CD4-positive, alpha-beta T cell (primary cell): Measurements from ENCODE around the gene COL4A2. TPM values are rescaled to one million over a fixed set of nuclear protein-coding genes. Genes with fewer than 3 reads are reported as not detected.

Source experiments
- ATAC-seq: fragments of 200-7000 bp; cut with Tn5 transposase; one replicate; pipeline ENCODE4 v1.10.0; 2022; ENCODE audit warnings: mild to moderate bottlenecking; ENCODE audit not compliant: poor library complexity
- CTCF ChIA-PET: fragments of 350-600 bp; sonication (Branson Sonifier 250); formaldehyde crosslinking; loops from one replicate; lab custom pipeline; 2021; ENCODE audit warnings: antibody characterized with exemption, inconsistent platforms; lab: Charles Lee
- POLR2A ChIA-PET: fragments of 350-600 bp; sonication (Branson Sonifier 250); formaldehyde crosslinking; loops from one replicate; lab custom pipeline; 2021; ENCODE audit warnings: antibody characterized with exemption, inconsistent platforms; lab: Charles Lee
- DNase-seq, 14 experiments: peaks; one replicate each; pipeline ENCODE4 v3.0.0-alpha.2; 2013 to 2020; ENCODE audit warnings: mixed read lengths in 2 of 14
- H3K27ac ChIP-seq, 2 donors: one replicate each; pipeline versions ENCODE4 v1.5.1 to v1.7.0; 2013; ENCODE audit warnings: low read length in 2 of 2, low read depth in 1 of 2, mild to moderate bottlenecking in 1 of 2
- H3K27me3 ChIP-seq, 2 experiments: 1 replicate in 1 of 2; 2 replicates in 1 of 2; pipeline versions ENCODE4 v1.6.1 to v1.7.0; 2013; ENCODE audit warnings: low read length in 2 of 2, control low read depth in 1 of 2, mild to moderate bottlenecking in 1 of 2, moderate library complexity in 1 of 2; ENCODE audit not compliant: insufficient read depth in 2 of 2, control insufficient read depth in 1 of 2
- H3K36me3 ChIP-seq: one replicate; pipeline ENCODE4 v1.6.1; 2013; ENCODE audit warnings: low read length, control low read depth; ENCODE audit not compliant: insufficient read depth
- H3K4me1 ChIP-seq: one replicate; pipeline ENCODE4 v1.6.1; 2013; ENCODE audit warnings: low read length, control low read depth; ENCODE audit not compliant: insufficient read depth
- H3K4me3 ChIP-seq: one replicate; pipeline ENCODE4 v1.5.1; 2013; ENCODE audit warnings: mild to moderate bottlenecking, low read length, moderate library complexity
- H3K9me3 ChIP-seq, 2 experiments: 1 replicate in 1 of 2; 2 replicates in 1 of 2; pipeline versions ENCODE4 v1.6.1 to v1.7.0; 2013; ENCODE audit warnings: low read length in 2 of 2, mild to moderate bottlenecking in 2 of 2, control low read depth in 1 of 2, moderate library complexity in 1 of 2; ENCODE audit not compliant: control insufficient read depth in 1 of 2, insufficient read depth in 1 of 2
- H3K27ac Mint-ChIP-seq: one replicate; pipeline ENCODE4 v1.8.0; 2020; ENCODE audit warnings: mixed read lengths
- H3K27me3 Mint-ChIP-seq: one replicate; pipeline ENCODE4 v1.8.0; 2021; ENCODE audit warnings: mixed read lengths
- H3K36me3 Mint-ChIP-seq: one replicate; pipeline ENCODE4 v1.8.0; 2021; ENCODE audit warnings: low read depth, mixed read lengths
- H3K4me1 Mint-ChIP-seq: one replicate; pipeline ENCODE4 v1.8.0; 2021; ENCODE audit warnings: low read depth, mixed read lengths
- H3K4me3 Mint-ChIP-seq: one replicate; pipeline ENCODE4 v1.8.0; 2020; ENCODE audit warnings: mild to moderate bottlenecking, mixed read lengths
- H3K9me3 Mint-ChIP-seq: one replicate; pipeline ENCODE4 v1.8.0; 2020; ENCODE audit warnings: mixed read lengths
- CTCF ChIP-seq: fragments of 200-600 bp; IDR thresholded peaks from one replicate; pipeline ENCODE4 v1.8.0; 2022; ENCODE audit warnings: antibody characterized with exemption, mild to moderate bottlenecking
- intact Hi-C, 2 experiments: fragments of 100-400 bp; cut with DNase I in 1 of 2; cut with micrococcal nuclease in 1 of 2; formaldehyde crosslinking; loops; one replicate each; pipeline versions ENCODE4 v1.15.1 to v1.9.0; 2023 to 2025; cut with DNase I, micrococcal nuclease
- total RNA-seq, 174 experiments: library from RNA in 2 of 174; stranded (reverse) in 2 of 174; gene quantifications; one replicate each; pipeline ENCODE4 v1.2.3 and lab custom pipeline; 2021 to 2026

COL4A2 gene
- total RNA-seq, 2 experiments from 2014 or later: not detected

GRCh38 chr13:110447058-110447511 lies 140.0 kb downstream of the COL4A2 start:
- Mint-ChIP-seq H3K27me3 (peaks cover 73% of the 10 kb centered on the region), H3K9me3 (no peaks in the 10 kb centered on the region), H3K27ac (no peak overlapping the region), H3K4me1 (no peaks in the 10 kb centered on the region), H3K4me3 (no peak overlapping the region), H3K36me3 (no peaks in the 10 kb centered on the region)
- no peaks in the 10 kb centered on the region for H3K4me1 ChIP-seq
- no peak overlapping the region for H3K4me3 ChIP-seq
- POLR2A ChIA-PET: no interaction called here
- CTCF ChIA-PET: interaction anchor here (1.5 kb wide), 1 partner anchor 9 kb away, joined by 3 read pairs; no protein-coding TSS in a partner anchor
- no peak for TF ChIP-seq CTCF
- no peak overlapping the region for H3K27ac ChIP-seq
- peak in 1 of 14 experiments; percentile 39 for DNase-seq
- ATAC-seq: no peak
- H3K36me3 ChIP-seq: no peaks in the 10 kb centered on the region
- peaks cover 4 to 21% of the 10 kb centered on the region in 2 experiments for H3K27me3 ChIP-seq
- no peaks in the 10 kb centered on the region for H3K9me3 ChIP-seq
- intact Hi-C loops: no loop called here

GRCh38 chr13:110447801-110448200 lies 140.7 kb downstream of the COL4A2 start:
- H3K4me3 ChIP-seq: no peak overlapping the region
- no peaks in the 10 kb centered on the region for H3K9me3 ChIP-seq
- H3K4me1 ChIP-seq: no peaks in the 10 kb centered on the region
- peaks cover 68% of the 10 kb centered on the region for H3K27me3 Mint-ChIP-seq
- H3K27ac ChIP-seq: no peak overlapping the region
- CTCF ChIA-PET: interaction anchor here (1.5 kb wide), 1 partner anchor 8 kb away, joined by 3 read pairs; no protein-coding TSS in a partner anchor
- no peaks in the 10 kb centered on the region for H3K4me1 Mint-ChIP-seq
- no peak for DNase-seq
- no peak for ATAC-seq
- POLR2A ChIA-PET: no interaction called here
- no peaks in the 10 kb centered on the region for H3K36me3 ChIP-seq
- peaks cover 4 to 21% of the 10 kb centered on the region in 2 experiments for H3K27me3 ChIP-seq
- no peak for TF ChIP-seq CTCF
- intact Hi-C loops: no loop called here
- H3K36me3 Mint-ChIP-seq: no peaks in the 10 kb centered on the region
- H3K9me3 Mint-ChIP-seq: no peaks in the 10 kb centered on the region
- H3K4me3 Mint-ChIP-seq: no peak overlapping the region
- no peak overlapping the region for H3K27ac Mint-ChIP-seq

GRCh38 chr13:110448230-110448629 lies 141.1 kb downstream of the COL4A2 start:
- ChIA-PET CTCF (no interaction called here), POLR2A (no interaction called here)
- Mint-ChIP-seq H3K36me3 (no peaks in the 10 kb centered on the region), H3K4me3 (no peak overlapping the region), H3K27ac (no peak overlapping the region), H3K9me3 (no peaks in the 10 kb centered on the region), H3K4me1 (no peaks in the 10 kb centered on the region), H3K27me3 (peaks cover 64% of the 10 kb centered on the region)
- Histone ChIP-seq H3K4me1 (no peaks in the 10 kb centered on the region), H3K27ac (no peak overlapping the region), H3K36me3 (no peaks in the 10 kb centered on the region), H3K27me3 (peaks cover 4 to 21% of the 10 kb centered on the region in 2 experiments), H3K4me3 (no peak overlapping the region), H3K9me3 (no peaks in the 10 kb centered on the region)
- TF ChIP-seq CTCF: no peak
- intact Hi-C loops: no loop called here
- no peak for ATAC-seq
- no peak for DNase-seq
